ENCODE results near the gene OR51B4.

- TF ChIP-seq EZH2phosphoT487 (IDR thresholded peaks at IDR 0.05; ENCODE audit: insufficient read depth, low read depth) (no peak), EZH2 (IDR thresholded peaks at IDR 0.05; ENCODE audit: insufficient read depth, poor library complexity, severe bottlenecking) (no peak)
Measured at GRCh38 chr11:5343474-5344335, 42.0 kb upstream of the OR51B4 start, which contains the start of gene OR51B5.

All from GM23248 (cell line).